Middle frontal gyrus (tissue), 1 donor: ENCODE data around the gene ULK4.

Source experiments
- DNase-seq: peaks from one replicate; pipeline ENCODE4 v3.0.0-alpha.2; 2015; ENCODE audit warnings: low spot score; ENCODE audit errors: extremely low spot score

ULK4 gene

DNA sequence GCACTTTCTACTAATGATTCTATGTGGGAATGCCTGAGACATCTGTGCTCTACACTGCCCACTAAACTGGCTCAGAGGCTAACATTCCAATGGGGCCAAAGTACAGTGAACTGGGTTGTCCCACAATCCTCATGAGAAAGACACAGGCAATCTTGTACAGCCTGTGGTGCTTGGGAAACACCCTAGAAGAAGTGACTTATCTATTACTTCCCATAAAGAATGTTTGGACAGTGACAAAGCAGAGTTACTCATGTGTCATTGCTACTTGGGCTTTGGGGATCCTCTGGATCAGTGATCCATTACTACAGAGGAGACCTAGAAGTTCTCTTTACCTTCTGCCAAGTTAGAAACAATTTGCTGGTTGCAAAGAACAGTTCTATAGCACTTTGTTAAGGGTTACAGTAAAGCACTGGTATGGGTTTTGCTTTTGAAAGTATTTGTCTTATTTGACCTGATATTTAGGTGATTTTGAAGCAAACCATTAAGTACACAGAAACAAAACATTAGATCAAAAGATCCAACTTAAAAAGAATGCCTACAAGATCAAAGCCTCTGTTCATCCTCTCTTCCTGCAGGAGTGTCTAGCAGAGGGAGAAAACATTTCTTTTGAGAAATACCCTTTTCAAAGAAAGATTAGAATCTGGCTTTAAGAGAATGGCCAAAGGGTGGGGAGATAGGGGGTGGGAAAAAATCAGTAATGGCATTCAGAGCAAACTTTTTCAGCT, 686.8 kb downstream of the ULK4 start:
- DNase-seq: no peak

DNA sequence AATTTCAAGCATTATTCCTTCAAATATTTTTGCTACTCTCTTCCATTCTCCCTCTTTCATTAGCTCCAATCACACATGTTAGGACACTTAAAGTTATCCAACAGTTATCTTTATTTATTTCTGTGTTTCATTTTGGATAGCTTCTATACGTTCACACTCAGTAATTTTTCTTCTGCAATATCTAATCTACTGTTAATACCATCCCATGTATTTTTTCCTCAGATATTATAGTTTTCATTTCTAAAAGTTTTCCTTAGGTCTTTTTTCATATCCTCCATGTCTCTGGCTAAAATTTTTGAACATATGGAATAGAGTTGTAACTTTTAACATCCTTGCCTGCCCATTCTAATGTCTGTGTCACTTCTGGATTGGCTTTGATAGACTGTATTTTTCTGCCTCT, 689.2 kb downstream of the ULK4 start:
- no peak for DNase-seq

DNA sequence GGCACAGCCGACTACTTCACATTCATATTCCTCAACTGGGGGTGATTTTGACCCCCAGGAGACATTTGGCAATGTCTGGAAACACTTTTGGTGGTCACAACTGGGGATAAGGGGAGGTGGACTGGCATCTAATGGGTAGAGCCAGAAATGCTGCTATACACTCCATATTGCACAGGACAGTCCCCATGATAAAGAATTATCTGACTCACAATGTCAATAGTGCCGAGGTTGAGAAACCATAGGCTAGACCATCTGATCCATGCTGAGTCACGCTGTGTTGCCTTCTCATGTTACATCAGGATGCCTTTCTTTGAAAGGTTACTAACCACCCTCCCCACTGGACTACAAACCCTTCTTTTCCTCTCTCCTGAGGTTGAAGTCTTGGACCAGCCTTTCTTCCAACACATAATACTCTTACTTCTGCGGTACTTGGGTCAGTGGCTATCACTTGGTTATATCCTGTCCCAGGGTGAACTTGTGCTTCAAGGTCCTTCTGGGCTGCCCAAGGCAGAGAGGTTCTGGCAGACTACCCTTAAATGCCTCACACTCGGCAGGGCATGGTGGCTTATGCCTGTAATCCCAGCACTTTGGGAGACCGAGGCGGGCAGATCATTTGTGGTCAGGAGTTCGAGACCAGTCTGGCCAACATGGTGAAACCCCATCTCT, 693.8 kb downstream of the ULK4 start:
- DNase-seq: no peak

DNA sequence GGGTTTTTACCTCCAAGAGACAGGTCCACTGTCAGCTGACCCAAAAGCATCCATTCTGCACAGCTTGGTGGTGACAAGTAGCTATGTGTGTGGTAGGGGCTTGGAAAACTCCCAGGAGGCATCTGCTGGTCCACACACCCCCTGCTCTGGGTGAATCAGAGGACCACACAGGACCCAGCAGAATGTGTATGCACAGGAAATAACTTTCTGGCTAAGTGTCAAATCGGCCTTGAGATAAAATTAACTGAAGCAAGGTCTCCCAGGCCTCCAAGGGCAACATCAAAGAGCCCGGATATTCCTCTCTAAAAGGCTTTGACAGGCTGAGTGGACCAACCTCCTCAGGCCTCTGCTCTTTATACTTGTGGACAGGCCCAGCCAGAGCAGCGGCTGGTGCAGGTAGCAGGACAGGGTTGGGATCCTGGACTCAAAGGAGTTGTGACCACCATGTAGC, 696.1 kb downstream of the ULK4 start:
- no peak for DNase-seq

DNA sequence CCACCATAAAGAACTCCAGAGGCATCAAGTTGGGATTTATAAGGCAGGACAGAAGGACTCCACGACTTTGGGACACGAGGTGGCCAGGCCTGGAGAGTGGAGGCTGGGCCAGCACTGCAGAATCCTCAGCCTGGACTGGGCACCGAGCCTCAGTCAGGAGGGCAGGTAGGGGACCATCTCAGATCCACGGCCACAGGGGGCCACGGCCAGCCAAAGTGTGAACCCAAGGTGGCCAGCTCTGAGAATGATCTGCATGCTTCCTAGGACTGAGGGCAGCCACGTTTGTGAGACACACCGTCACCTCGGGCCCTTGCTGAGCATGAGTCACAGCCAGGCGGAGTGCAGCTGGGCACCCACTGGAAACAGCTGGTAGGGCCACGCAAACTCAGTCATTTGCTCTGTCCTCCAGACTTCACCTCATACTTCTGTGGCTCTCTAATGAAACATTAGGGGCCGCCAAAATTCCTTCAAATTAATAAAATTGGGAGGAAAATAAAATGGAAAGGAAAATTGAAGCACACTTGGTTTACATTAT, 696.8 kb downstream of the ULK4 start:
- DNase-seq: no peak

DNA sequence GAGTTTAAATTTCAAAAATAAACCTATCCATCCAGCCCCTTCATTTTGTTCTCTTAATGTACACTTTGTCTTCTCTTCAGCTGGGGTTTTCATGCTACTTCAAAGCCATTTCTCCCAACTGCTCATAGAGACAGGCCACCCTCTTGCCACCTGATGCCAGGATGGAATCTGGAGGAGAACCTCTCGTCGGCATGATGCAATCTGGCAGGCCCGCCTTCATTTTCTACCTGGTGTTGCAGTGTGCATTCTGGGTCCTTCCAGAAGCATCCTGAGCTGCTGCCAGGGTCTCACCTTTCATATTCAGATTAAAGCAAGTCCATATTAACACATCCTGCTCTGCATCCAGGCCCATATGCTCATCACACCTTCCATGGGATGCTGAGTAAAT, 701.8 kb downstream of the ULK4 start:
- DNase-seq: no peak

DNA sequence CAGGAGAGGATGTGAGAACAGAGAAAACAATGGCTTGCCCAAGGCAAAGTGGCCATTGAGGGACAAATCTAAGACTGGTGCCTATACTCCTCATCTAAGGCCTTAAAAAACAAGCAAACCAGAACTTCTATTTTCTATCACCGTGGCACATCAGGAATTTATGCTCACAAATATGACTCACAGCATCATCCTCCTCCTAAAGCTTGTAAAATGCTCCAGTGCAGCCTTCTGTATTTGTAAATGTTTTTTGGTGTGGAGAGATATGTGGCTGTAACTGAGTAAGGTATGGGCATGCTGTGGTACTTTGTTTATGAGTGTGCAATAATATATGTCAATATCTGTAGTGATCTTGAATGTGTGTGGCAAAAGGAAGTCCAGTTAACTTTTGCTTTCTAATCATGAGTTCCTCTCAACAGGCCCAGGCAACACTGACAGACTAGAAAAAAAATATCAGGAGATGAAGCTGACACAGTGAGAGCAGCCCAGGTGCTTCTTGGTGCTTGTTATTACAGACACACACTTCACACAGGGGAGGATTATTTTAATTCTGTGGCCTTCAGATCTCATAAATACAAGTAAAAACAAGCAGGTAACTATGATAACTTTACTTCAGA, 702.3 kb downstream of the ULK4 start:
- no peak for DNase-seq

DNA sequence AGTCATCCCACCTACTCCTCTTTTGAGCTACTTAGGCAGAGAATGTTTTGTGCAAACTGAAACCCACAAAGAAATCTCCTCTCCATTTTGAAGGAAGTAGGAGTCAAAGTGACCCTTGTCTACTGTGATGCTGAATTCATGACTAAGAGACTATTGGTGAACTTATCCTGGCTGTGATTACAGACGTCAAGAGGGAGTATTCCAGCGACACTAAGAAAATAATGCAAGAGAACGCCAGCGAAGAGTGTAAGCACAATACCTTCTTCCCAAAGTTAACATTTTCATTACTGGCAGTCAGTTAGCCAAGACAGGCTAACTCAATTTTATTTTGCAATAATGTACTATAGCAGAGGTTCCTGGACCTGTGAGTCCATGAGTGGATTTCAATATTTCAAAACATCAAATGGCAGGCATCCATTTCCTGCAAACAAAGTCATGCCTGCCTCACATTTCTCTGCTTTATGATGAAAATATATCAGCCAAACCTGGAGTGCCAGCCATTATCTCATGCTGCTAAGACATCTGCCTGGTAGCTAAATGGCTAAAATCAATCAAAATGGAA, 703.6 kb downstream of the ULK4 start:
- no peak for DNase-seq

DNA sequence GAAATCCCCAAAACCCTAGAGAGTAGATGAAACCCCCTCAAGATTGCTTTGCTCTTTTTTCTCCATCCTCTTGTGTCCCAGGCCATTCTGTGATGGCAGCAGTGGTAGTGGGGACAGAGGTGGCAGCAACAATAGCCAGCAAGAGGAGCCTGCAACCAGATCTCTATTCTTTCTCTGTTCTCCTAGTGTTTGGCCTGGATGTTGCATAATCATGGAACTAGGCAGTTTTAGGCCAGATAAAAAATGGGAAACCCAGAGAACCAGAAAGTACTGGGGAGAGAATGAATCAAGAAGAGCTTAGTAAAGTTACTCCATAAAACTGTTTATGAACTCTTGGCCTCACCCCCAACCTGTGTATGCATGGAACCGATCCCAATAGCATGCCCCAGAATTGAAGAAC, 710.3 kb downstream of the ULK4 start:
- no peak for DNase-seq

DNA sequence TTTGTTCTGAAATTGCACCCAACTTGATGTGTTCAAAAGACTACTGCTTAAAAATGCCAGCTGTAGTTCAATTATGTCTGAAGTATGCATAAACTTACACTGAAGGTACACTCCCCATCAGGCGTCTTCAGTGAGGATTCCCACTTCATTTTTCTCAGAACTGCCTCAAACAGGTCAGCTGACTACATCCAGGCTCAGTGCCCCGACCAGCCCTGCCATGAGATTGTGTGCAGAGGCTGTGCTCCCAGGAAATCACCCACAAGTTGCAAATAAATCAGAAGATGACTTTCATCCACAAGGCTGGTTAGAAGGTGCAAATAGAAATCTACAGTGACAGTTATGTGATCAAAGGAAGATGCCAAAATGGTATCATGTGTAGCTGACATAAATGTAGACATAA, 711.1 kb downstream of the ULK4 start:
- DNase-seq: no peak

DNA sequence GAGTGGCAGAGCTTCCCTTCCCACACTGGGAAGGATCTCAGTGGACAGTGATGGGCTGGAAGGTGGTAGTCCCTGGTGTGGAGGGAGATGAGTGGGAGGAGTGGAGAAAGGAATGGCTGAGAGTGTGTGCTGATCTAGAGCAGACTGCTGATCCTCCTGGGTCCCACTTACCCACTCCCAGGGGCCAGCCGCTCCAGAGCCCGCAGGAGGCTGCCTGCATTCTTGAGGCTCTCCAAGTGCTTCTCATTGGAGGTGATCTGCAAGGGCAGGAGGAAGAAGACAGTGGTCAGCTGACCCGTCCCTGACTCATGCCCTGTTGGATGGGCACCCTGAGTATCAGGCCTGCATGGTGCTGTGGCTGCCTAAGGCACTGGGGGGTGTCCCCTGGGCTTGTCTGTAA, 712.6 kb downstream of the ULK4 start:
- no peak for DNase-seq

DNA sequence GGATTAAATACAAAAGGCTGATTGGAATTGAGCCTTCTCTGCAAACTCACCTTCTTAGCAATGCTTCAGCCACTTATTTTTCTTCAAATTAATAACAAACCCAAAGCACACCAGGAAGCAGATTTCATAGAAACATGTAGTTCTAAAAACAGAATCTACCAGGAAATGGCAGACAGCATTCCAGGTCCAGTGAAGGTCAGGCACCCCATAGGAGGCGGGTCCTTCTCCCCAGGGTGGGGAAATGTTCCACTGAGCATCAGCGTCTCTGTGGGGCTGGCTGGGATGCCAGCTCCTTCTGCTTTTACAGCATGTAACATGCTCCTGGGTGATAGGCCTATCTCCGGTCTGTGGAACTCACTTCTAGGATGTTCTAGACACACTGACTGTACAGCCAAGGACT, 713.4 kb downstream of the ULK4 start:
- no peak for DNase-seq

DNA sequence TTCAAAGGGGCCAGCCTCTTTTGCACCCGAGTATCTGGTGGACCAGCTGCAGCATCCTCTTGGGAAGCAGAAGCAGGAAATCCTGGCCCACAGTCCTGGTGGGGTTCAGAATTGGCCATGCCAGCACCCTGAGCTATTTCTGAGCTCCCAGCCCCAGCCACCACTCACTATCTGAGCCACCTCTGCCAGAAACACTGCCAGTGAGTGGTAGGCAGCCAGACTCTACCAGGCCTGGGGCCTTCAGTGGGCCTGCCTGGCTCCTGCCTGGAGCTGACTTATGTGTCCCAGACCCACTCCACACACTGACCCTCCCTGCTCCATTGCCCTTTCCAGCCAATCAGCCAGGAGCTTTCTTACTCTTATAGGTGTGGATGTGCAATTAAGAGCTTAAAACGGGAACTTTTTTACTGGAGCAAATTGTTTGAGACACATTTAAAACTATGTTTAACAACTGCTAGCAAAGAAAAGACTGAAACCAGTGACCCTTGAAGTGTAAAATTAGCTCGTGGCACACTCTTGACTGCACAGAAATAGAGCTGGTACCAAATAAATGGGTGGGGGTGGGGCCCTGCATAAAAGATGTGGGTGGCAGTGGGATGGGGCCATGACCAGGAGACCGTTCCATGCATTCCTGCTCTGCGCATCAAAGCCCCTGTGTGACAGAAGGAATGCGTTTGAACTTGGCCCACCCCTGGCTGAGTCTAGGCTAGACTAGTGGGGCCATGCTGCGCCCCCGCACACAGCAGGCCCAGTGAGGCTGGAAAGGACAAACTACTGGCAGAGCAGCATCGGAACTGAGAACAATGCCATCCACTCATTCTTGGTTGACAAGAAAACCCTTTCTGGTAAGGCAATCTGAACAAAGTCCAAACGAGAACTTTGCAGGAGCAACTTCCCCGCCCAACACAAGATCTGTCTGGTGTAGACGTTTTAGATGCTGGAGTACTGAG, 714.6 kb downstream of the ULK4 start:
- DNase-seq: no peak

DNA sequence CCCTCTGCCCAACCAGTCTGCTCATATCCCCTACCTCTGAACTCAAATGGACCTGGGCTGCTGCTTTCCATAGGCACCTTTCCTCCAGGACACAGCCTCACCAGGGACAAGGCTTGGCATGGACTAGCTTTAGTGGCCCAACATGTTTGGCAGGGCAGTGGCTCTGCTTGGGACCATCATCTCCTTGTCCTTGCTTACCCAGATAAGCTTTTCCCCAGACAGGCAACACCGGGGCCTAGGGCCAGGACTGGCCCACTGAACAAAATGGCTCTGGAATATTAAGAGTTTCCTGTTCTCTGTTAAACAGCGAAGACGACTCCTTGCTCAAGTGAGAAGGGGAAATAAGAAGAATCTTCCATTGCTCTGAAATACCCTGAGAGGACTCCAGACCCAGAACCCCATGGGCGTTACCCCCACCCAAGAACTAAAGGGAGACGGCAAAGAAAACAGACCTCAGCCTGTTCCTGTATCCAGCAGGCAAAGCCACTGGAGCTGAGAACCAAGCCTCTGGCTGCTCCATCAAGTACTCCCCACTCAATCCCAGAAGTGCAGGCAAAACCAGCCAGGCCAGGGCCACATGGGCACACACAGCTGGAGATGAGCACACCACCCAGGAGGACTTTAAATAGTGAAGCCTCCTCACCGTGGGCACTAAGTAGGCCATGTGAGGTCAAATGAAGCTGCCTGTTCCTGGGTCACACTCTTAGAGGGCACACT, 717.1 kb downstream of the ULK4 start:
- no peak for DNase-seq

DNA sequence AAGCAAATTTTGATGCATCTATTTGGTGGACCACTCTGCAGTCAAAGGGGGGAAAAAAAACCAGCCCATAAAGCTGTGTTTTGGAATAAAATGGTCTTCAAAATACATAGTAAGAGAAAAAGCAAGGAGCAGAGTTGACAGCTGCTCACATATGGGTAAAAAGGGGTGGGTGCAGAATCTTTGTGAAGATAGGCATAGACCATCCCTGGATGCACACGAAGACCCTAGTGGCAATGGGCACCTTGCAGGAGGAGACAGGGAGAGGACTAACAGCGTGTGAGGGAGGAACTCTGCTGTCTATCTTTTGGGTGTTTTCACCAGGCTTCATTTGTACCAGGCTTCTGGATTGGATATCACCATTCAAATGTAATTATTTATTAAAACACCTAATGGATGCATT, 718.7 kb downstream of the ULK4 start:
- DNase-seq: no peak

DNA sequence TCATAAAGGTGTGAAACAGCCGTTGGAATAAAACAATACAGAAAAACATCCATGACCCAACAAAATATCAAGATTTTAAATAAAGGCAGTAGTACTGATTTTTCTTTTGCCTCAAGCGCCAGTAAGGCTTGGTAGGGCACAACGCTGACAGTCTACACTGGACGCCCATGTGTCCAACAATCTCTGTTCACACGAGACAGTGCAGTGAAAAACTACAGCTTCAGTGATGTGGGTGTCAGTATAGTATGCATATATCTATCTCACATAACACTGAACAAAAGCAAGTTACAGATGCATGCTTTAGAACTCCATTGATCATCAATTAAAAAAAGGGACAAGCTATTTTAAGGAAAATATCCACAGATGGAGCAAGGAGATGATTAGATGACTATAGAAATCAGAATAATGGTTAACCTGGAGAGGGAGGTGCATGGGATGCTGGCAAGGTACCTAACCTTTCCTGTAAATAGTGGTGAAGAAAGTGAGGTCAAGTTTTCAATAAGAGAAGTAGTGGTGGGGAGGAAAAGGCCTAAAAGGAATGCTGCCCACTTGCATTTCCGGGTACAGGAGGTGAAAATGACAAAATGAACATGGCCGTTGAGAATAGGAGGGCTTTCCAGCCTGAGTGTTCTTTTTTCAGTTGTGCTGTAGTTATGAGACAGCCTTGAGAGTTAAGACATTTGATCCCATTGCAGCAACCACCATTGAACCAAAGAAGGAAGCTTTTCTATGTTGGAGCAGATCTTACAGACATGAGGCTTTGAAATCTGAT, 719.9 kb downstream of the ULK4 start:
- DNase-seq: no peak

DNA sequence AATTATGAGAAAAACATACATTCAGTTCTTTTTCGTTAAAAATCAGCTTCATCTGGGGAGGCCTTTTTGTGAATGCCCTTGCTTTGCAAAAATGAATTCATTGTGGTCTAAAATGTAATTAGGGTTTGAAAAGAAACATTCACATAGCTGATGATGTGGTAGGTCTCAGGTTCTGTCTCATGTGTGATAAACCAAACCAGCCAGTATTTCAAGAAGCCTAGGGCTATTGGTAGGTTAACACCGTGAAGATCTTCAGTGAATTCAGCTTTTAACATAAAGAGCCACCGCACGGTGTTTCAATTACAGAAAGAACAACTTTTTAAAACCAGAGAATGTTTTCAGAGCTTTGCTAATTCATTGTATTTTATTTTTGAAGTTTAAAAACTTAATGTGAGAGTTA, 720.7 kb downstream of the ULK4 start:
- no peak for DNase-seq

DNA sequence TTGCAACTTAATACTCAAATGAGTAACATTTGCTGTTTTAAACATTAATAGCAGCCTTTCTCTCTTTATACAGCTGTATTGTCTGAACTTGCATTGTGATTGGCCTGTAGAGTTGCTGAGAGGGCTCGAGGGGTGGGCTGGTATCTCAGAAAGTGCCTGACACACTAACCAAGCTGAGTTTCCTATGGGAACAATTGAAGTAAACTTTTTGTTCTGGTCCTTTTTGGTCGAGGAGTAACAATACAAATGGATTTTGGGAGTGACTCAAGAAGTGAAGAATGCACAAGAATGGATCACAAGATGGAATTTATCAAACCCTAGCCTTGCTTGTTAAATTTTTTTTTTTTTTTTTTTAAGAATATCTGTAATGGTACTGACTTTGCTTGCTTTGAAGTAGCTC, 722.3 kb downstream of the ULK4 start:
- no peak for DNase-seq

DNA sequence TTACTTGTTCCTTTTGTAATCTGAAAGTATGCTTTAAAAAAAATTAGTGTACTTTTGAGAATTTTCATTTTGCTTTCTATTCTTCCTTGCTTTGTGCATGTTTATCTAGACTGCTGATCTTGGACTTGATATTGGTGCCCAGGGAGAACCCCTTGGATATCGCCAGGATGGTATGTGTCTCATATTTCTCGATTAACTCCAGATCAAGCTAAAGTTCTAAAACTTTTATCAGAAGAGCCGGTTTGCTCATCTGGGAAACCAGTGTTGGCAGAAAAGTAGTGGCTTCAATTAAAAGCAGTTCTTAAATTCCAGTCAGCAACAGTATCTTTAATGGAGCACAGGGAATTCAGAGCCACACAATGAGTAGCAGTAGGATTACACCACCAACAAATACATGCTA, 724.0 kb downstream of the ULK4 start:
- DNase-seq: no peak

DNA sequence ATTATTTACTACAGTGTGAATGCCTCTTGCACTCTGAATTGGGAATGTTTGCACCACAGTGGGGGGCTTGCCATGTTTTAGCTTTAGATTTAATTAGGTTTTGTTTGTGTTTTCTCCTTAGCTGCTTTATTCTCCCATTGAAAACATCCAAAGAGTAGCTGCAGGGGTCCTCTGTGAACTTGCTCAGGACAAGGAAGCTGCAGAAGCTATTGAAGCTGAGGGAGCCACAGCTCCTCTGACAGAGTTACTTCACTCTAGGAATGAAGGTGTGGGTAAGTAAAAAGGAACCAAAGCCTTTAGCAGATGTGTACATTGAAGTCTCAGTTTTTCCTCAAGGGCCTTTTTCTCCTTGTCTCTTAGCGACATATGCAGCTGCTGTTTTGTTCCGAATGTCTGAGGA, 725.7 kb downstream of the ULK4 start:
- no peak for DNase-seq
